ENCODE data around the gene AAK1. TPM values are rescaled to one million over a fixed set of nuclear protein-coding genes. Genes with fewer than 3 reads are reported as not detected.

AAK1 gene
- polyA plus RNA-seq, 1 donor (not counting 4 experiments of a cell fraction or from before 2014, with no cell fraction given) = 12.3 TPM

GRCh38 chr2:69483024-69483423 lies 160.5 kb downstream of the AAK1 start:
- no peak overlapping the region for H3K27ac ChIP-seq (ENCODE audit: control insufficient read depth, insufficient read depth, low read length)
- FAIRE-seq (no peak), DNase-seq (ENCODE audit: low read depth, low spot score) (no peak)
- no peaks in the 10 kb centered on the region for H3K9me1 ChIP-seq (ENCODE audit: control insufficient read depth, extremely low read depth, insufficient read depth, low read length)
- no peak overlapping the region for H3K4me3 ChIP-seq (ENCODE audit: control insufficient read depth in 2 of 3, extremely low read depth in 1 of 3, insufficient read depth in 2 of 3, low read depth in 1 of 3, low read length in 3 of 3)
- H3K79me2 ChIP-seq (ENCODE audit: control insufficient read depth, insufficient read depth, low read length) = no peaks in the 10 kb centered on the region
- H3K4me2 ChIP-seq (ENCODE audit: control insufficient read depth, extremely low read depth, insufficient read depth, low read depth, low read length) = no peak overlapping the region
- TF ChIP-seq EZH2 (IDR thresholded peaks at IDR 0.05; ENCODE audit: low read length) = no peak
- TF ChIP-seq, protein P1, sequence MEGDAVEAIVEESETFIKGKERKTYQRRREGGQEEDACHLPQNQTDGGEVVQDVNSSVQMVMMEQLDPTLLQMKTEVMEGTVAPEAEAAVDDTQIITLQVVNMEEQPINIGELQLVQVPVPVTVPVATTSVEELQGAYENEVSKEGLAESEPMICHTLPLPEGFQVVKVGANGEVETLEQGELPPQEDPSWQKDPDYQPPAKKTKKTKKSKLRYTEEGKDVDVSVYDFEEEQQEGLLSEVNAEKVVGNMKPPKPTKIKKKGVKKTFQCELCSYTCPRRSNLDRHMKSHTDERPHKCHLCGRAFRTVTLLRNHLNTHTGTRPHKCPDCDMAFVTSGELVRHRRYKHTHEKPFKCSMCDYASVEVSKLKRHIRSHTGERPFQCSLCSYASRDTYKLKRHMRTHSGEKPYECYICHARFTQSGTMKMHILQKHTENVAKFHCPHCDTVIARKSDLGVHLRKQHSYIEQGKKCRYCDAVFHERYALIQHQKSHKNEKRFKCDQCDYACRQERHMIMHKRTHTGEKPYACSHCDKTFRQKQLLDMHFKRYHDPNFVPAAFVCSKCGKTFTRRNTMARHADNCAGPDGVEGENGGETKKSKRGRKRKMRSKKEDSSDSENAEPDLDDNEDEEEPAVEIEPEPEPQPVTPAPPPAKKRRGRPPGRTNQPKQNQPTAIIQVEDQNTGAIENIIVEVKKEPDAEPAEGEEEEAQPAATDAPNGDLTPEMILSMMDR (optimal IDR thresholded peaks at IDR 0.05 in 1 of 3, IDR thresholded peaks at IDR 0.05 in 1 of 3, conservative IDR thresholded peaks at IDR 0.05 in 1 of 3; ENCODE audit: extremely low read depth in 1 of 3, insufficient read depth in 2 of 3, low read length in 3 of 3) = no peak
- H3K36me3 ChIP-seq (ENCODE audit: control insufficient read depth in 2 of 2, extremely low read depth in 1 of 2, insufficient read depth in 2 of 2, low read length in 2 of 2) = peaks cover 0 to 14% of the 10 kb centered on the region in 2 experiments
- H4K20me1 ChIP-seq (ENCODE audit: control insufficient read depth, extremely low read depth, insufficient read depth, low read length) = no peaks in the 10 kb centered on the region
- dilution Hi-C loops (cut with MboI; ENCODE audit: extremely low pct_ligation_motif_present, low sequenced_read_pairs) = no loop called here
- no peaks in the 10 kb centered on the region for H3K4me1 ChIP-seq (ENCODE audit: control insufficient read depth, extremely low read depth, insufficient read depth, low read length)
- no peak overlapping the region for H3K9ac ChIP-seq (ENCODE audit: control insufficient read depth, extremely low read depth, insufficient read depth, low read length)
- H3K9me3 ChIP-seq (ENCODE audit: control insufficient read depth, low read depth, low read length) = no peaks in the 10 kb centered on the region
- no peaks in the 10 kb centered on the region for H3K27me3 ChIP-seq (ENCODE audit: control insufficient read depth, extremely low read depth, insufficient read depth, low read length)
- H2AFZ ChIP-seq (ENCODE audit: control insufficient read depth, low read length) = no peak overlapping the region

DNA sequence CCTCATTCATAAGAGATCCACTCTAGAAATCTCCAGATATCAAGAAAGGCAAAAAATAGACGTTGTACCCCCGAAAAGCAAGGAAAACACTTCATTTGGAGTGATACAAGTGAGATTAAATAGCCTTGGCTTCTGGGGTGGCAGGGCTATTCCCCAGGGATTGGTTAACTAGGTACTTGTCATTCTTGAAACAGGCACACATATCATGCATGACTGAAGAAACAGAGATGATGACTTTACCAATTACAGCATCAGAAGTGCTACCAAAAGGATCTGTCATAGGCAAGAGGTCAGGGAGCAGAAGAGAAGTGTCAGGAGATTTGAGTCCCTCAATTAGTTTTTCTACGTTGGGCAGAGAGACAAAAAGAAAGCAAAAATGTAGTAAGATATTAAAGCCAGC lies 161.1 kb downstream of the AAK1 start:
- Histone ChIP-seq H3K9ac (ENCODE audit: control insufficient read depth, extremely low read depth, insufficient read depth, low read length) (no peak overlapping the region), H3K79me2 (ENCODE audit: control insufficient read depth, insufficient read depth, low read length) (no peaks in the 10 kb centered on the region), H3K4me2 (ENCODE audit: control insufficient read depth, extremely low read depth, insufficient read depth, low read depth, low read length) (no peak overlapping the region), H4K20me1 (ENCODE audit: control insufficient read depth, extremely low read depth, insufficient read depth, low read length) (no peaks in the 10 kb centered on the region), H3K4me1 (ENCODE audit: control insufficient read depth, extremely low read depth, insufficient read depth, low read length) (no peaks in the 10 kb centered on the region), H2AFZ (ENCODE audit: control insufficient read depth, low read length) (no peak overlapping the region), H3K27ac (ENCODE audit: control insufficient read depth, insufficient read depth, low read length) (no peak overlapping the region), H3K9me1 (ENCODE audit: control insufficient read depth, extremely low read depth, insufficient read depth, low read length) (no peaks in the 10 kb centered on the region), H3K9me3 (ENCODE audit: control insufficient read depth, low read depth, low read length) (no peaks in the 10 kb centered on the region), H3K4me3 (ENCODE audit: control insufficient read depth in 2 of 3, extremely low read depth in 1 of 3, insufficient read depth in 2 of 3, low read depth in 1 of 3, low read length in 3 of 3) (no peak overlapping the region), H3K27me3 (ENCODE audit: control insufficient read depth, extremely low read depth, insufficient read depth, low read length) (no peaks in the 10 kb centered on the region), H3K36me3 (ENCODE audit: control insufficient read depth in 2 of 2, extremely low read depth in 1 of 2, insufficient read depth in 2 of 2, low read length in 2 of 2) (peaks cover 0 to 14% of the 10 kb centered on the region in 2 experiments)
- FAIRE-seq (no peak), DNase-seq (ENCODE audit: low read depth, low spot score) (no peak)
- dilution Hi-C loops (cut with MboI; ENCODE audit: extremely low pct_ligation_motif_present, low sequenced_read_pairs) = no loop called here
- TF ChIP-seq, protein P1 (optimal IDR thresholded peaks at IDR 0.05 in 1 of 3, IDR thresholded peaks at IDR 0.05 in 1 of 3, conservative IDR thresholded peaks at IDR 0.05 in 1 of 3; ENCODE audit: extremely low read depth in 1 of 3, insufficient read depth in 2 of 3, low read length in 3 of 3) = no peak
- no peak for TF ChIP-seq EZH2 (IDR thresholded peaks at IDR 0.05; ENCODE audit: low read length)

All from keratinocyte (primary cell).